GM23338 (cell line): ENCODE results near the gene INPP4B. TPM values are rescaled to one million over a fixed set of nuclear protein-coding genes. Genes with fewer than 3 reads are reported as not detected.

Experiments
- ATAC-seq: fragments of 200-7000 bp; cut with Tn5 transposase; 3 replicates; pipeline ENCODE4 v1.9.1; 2020
- DNase-seq: peaks from one replicate; pipeline ENCODE4 v3.0.0-alpha.2; 2015; ENCODE audit warnings: low spot score
- H2AFZ ChIP-seq: fragments of 200-600 bp; sonication (generic); 2 replicates; pipeline ENCODE4 v1.8.0; 2016; ENCODE audit warnings: antibody characterized with exemption, mild to moderate bottlenecking, moderate library complexity
- H3F3A ChIP-seq: fragments of 200-600 bp; sonication (generic); replicated peaks from 2 replicates; pipeline ENCODE4 v1.8.0; 2017; ENCODE audit warnings: antibody characterized with exemption, mixed run types, low read depth
- H3K27ac ChIP-seq: fragments of 200-600 bp; sonication (generic); 2 replicates; pipeline ENCODE4 v1.6.1; 2016; ENCODE audit warnings: low read depth
- H3K27me3 ChIP-seq: fragments of 200-600 bp; sonication (generic); 2 replicates; pipeline ENCODE4 v1.8.0; 2016; ENCODE audit warnings: mild to moderate bottlenecking, mixed run types, moderate library complexity; ENCODE audit not compliant: insufficient read depth
- H3K36me3 ChIP-seq: fragments of 200-600 bp; sonication (generic); 2 replicates; pipeline ENCODE4 v1.8.0; 2016; ENCODE audit warnings: mild to moderate bottlenecking; ENCODE audit not compliant: insufficient read depth
- H3K4me1 ChIP-seq: fragments of 200-600 bp; sonication (generic); 2 replicates; pipeline ENCODE4 v1.8.0; 2016; ENCODE audit warnings: mild to moderate bottlenecking, moderate library complexity; ENCODE audit not compliant: insufficient read depth
- H3K4me2 ChIP-seq: fragments of 200-600 bp; sonication (generic); 2 replicates; pipeline ENCODE4 v1.7.1; 2017; ENCODE audit warnings: mixed run types
- H3K4me3 ChIP-seq: fragments of 200-600 bp; sonication (generic); 2 replicates; pipeline ENCODE4 v1.6.1; 2016; ENCODE audit warnings: mixed run types
- H3K79me2 ChIP-seq: fragments of 200-600 bp; sonication (generic); replicated peaks from 2 replicates; pipeline ENCODE4 v1.8.0; 2017; ENCODE audit warnings: mild to moderate bottlenecking; ENCODE audit not compliant: insufficient read depth
- H3K9me2 ChIP-seq: fragments of 200-600 bp; sonication (generic); 2 replicates; pipeline ENCODE4 v1.8.0; 2017; ENCODE audit not compliant: insufficient read depth
- H4K20me1 ChIP-seq: fragments of 200-600 bp; sonication (generic); replicated peaks from 2 replicates; pipeline ENCODE4 v1.8.0; 2017; ENCODE audit warnings: mild to moderate bottlenecking; ENCODE audit not compliant: insufficient read depth
- H3K27ac Mint-ChIP-seq: 2 replicates; pipeline ENCODE4 v1.8.0; 2020; ENCODE audit warnings: inconsistent platforms, mild to moderate bottlenecking, moderate library complexity, mixed read lengths
- H3K27me3 Mint-ChIP-seq: 3 replicates; pipeline ENCODE4 v1.8.0; 2022; ENCODE audit warnings: low read depth, mild to moderate bottlenecking, moderate library complexity, mixed read lengths, inconsistent platforms; ENCODE audit not compliant: insufficient read depth, poor library complexity
- H3K36me3 Mint-ChIP-seq: 3 replicates; pipeline ENCODE4 v1.8.0; 2021; ENCODE audit warnings: low read depth, mild to moderate bottlenecking, inconsistent platforms, moderate library complexity, mixed read lengths
- H3K4me1 Mint-ChIP-seq: 3 replicates; pipeline ENCODE4 v1.8.0; 2020; ENCODE audit warnings: mild to moderate bottlenecking, inconsistent platforms, mixed read lengths
- H3K4me3 Mint-ChIP-seq: 3 replicates; pipeline ENCODE4 v1.8.0; 2021; ENCODE audit warnings: moderate library complexity, mild to moderate bottlenecking, inconsistent platforms, mixed read lengths
- H3K9me3 Mint-ChIP-seq: 3 replicates; pipeline ENCODE4 v1.8.0; 2020; ENCODE audit warnings: moderate library complexity, mild to moderate bottlenecking, inconsistent platforms, mixed read lengths
- CREB1 ChIP-seq: fragments of 250-450 bp; sonication (Bioruptor Pico); IDR thresholded peaks from 2 replicates; pipeline ENCODE4 v1.5.0; 2020; ENCODE audit warnings: low read depth, mild to moderate bottlenecking, moderate library complexity
- CTCF ChIP-seq, 2 experiments: fragments of 200-600 bp in 1 of 2; sonication (generic) in 1 of 2; conservative IDR thresholded peaks; 2 replicates each; pipeline versions ENCODE4 v1.5.1 to v1.6.1; 2016 to 2017; ENCODE audit warnings: antibody characterized with exemption in 2 of 2, low read depth in 2 of 2, mild to moderate bottlenecking in 2 of 2, moderate library complexity in 1 of 2
- ETS1 ChIP-seq: IDR thresholded peaks from 2 replicates; pipeline ENCODE4 v1.6.1; 2016; ENCODE audit warnings: antibody characterized with exemption
- EZH2 ChIP-seq: fragments of 200-600 bp; sonication (generic); IDR thresholded peaks from one replicate; pipeline ENCODE4 v1.8.0; 2017; ENCODE audit warnings: antibody characterized with exemption, mild to moderate bottlenecking, low read depth; ENCODE audit not compliant: unreplicated experiment
- EZH2phosphoT487 ChIP-seq: fragments of 200-600 bp; sonication (generic); IDR thresholded peaks from one replicate; pipeline ENCODE4 v1.8.1; 2018; ENCODE audit warnings: antibody characterized with exemption; ENCODE audit not compliant: unreplicated experiment
- NANOG ChIP-seq: IDR thresholded peaks from 2 replicates; pipeline ENCODE4 v1.6.1; 2016; ENCODE audit warnings: antibody characterized with exemption, borderline replicate concordance
- POLR2AphosphoS5 ChIP-seq: IDR thresholded peaks from 2 replicates; pipeline ENCODE4 v1.6.1; 2016; ENCODE audit warnings: antibody characterized with exemption, low read depth
- REST ChIP-seq: IDR thresholded peaks from one replicate; pipeline ENCODE4 v1.6.1; 2018; ENCODE audit warnings: antibody characterized with exemption; ENCODE audit not compliant: unreplicated experiment
- STAT1 ChIP-seq: IDR thresholded peaks from one replicate; pipeline ENCODE4 v1.6.1; 2016; ENCODE audit warnings: antibody characterized with exemption; ENCODE audit not compliant: unreplicated experiment
- ZNF114 ChIP-seq: fragments of 250-450 bp; sonication (Bioruptor Pico); IDR thresholded peaks from 2 replicates; pipeline ENCODE4 v1.5.0; 2020; ENCODE audit warnings: mild to moderate bottlenecking, moderate library complexity
- ZNF331 ChIP-seq: fragments of 250-450 bp; sonication (Bioruptor Pico); IDR thresholded peaks from 2 replicates; pipeline ENCODE4 v1.5.0; 2020; ENCODE audit warnings: low read depth, mild to moderate bottlenecking, moderate library complexity
- polyA plus RNA-seq: library from polyadenylated mRNA; unstranded; fragments of >200 nt; fragmentation: Nextera tagmentation; extraction: Ambion mirVana; gene quantifications from 2 replicates; pipeline ENCODE4 v1.2.1, GENCODE V29; 2016
- total RNA-seq: library from RNA; depleted of rRNA; stranded (reverse); fragments of >200 nt; shearing (Covaris generic); gene quantifications from 2 replicates; pipeline ENCODE4 v1.2.3, GENCODE V29; 2014

Gene INPP4B
- total and polyA plus RNA-seq, 2 experiments from 2014 or later: 0.11 to 0.14 TPM

GRCh38 chr4:142130666-142131065 is 715.4 kb downstream of the INPP4B start (continued):
- TF ChIP-seq REST (no peak), EZH2phosphoT487 (no peak), ZNF114 (no peak), ZNF331 (CRISPR knock-in tag) (no peak)

GRCh38 chr4:142129931-142130330 is 716.2 kb downstream of the INPP4B start:
- Histone ChIP-seq H3K79me2 (no peaks in the 10 kb centered on the region), H4K20me1 (no peaks in the 10 kb centered on the region), H3K4me3 (no peak overlapping the region), H3K36me3 (no peaks in the 10 kb centered on the region), H3K9me2 (no peaks in the 10 kb centered on the region), H3K4me2 (no peak overlapping the region), H3K4me1 (no peaks in the 10 kb centered on the region; the same call in 1 of the 2 replicates), H3F3A (no peaks in the 10 kb centered on the region), H3K27ac (no peak overlapping the region), H3K27me3 (no peaks in the 10 kb centered on the region), H2AFZ (no peak overlapping the region)
- H3K27me3 Mint-ChIP-seq: peaks cover 5% of the 10 kb centered on the region
- no peaks in the 10 kb centered on the region for H3K36me3 Mint-ChIP-seq
- H3K27ac Mint-ChIP-seq: no peak overlapping the region
- H3K9me3 Mint-ChIP-seq: no peaks in the 10 kb centered on the region
- no peaks in the 10 kb centered on the region for H3K4me1 Mint-ChIP-seq
- DNase-seq: no peak
- no peak for ATAC-seq
- no peak overlapping the region for H3K4me3 Mint-ChIP-seq
- TF ChIP-seq ZNF331 (CRISPR knock-in tag): no peak
- TF ChIP-seq POLR2AphosphoS5: no peak
- TF ChIP-seq ZNF114: no peak
- TF ChIP-seq CREB1 (CRISPR knock-in tag): no peak
- TF ChIP-seq REST: no peak
- no peak for TF ChIP-seq NANOG
- TF ChIP-seq EZH2phosphoT487: no peak
- TF ChIP-seq STAT1: no peak
- TF ChIP-seq EZH2: no peak
- TF ChIP-seq CTCF (conservative IDR thresholded peaks at IDR 0.05; ENCODE audit: low read depth in 2 of 2): no peak
- TF ChIP-seq ETS1: no peak
